H1 (cell line): Measurements from ENCODE around the gene ANKS1A. TPM values are rescaled to one million over a fixed set of nuclear protein-coding genes. Genes with fewer than 3 reads are reported as not detected.
A peak's percentile ranks its signal among the peaks of the same experiment; 100 is the strongest.

Experiments used
- CTCF ChIA-PET: fragments of 300-600 bp; sonication (Branson Sonifier 250); formaldehyde crosslinking; loops from one replicate; lab custom pipeline; 2021; ENCODE audit not compliant: partially characterized antibody; lab: Charles Lee
- POLR2A ChIA-PET: fragments of 300-600 bp; sonication (Branson Sonifier 250); formaldehyde crosslinking; loops from one replicate; lab custom pipeline; 2021; ENCODE audit warnings: inconsistent platforms; ENCODE audit not compliant: partially characterized antibody; lab: Charles Lee
- DNase-seq, 2 experiments: peaks; one replicate each; pipeline versions ENCODE4 v3.0.0 to v3.0.0-alpha.2; 2010 to 2022; ENCODE audit warnings: low spot score in 2 of 2, low read depth in 1 of 2, mixed read lengths in 1 of 2
- FAIRE-seq: peaks from 2 replicates; lab custom pipeline; 2011; peaks lifted over from hg19 to GRCh38; lab: Jason Lieb, UNC
- H2AFZ ChIP-seq: 2 replicates; pipeline ENCODE4 v1.8.1; 2012; ENCODE audit warnings: low read length, inconsistent platforms
- H2AK5ac ChIP-seq: 2 replicates; pipeline ENCODE4 v1.6.1; 2013; ENCODE audit warnings: low read depth, low read length
- H2BK120ac ChIP-seq: replicated peaks from 2 replicates; pipeline ENCODE3; 2013; ENCODE audit warnings: low read depth, low read length, inconsistent platforms
- H2BK12ac ChIP-seq: 2 replicates; pipeline ENCODE4 v1.6.1; 2013; ENCODE audit warnings: low read depth, low read length
- H2BK15ac ChIP-seq: 2 replicates; pipeline ENCODE4 v1.6.1; 2013; ENCODE audit warnings: low read length
- H2BK20ac ChIP-seq: 2 replicates; pipeline ENCODE4 v1.6.1; 2013; ENCODE audit warnings: low read length
- H2BK5ac ChIP-seq: 2 replicates; pipeline ENCODE4 v1.6.1; 2013; ENCODE audit warnings: low read depth, low read length
- H3K14ac ChIP-seq: 2 replicates; pipeline ENCODE4 v1.6.1; 2013; ENCODE audit warnings: inconsistent platforms; ENCODE audit not compliant: insufficient read length
- H3K18ac ChIP-seq: 2 replicates; pipeline ENCODE4 v1.6.1; 2013; ENCODE audit warnings: low read length; ENCODE audit errors: extremely low read depth
- H3K23ac ChIP-seq: 2 replicates; pipeline ENCODE4 v1.6.1; 2013; ENCODE audit warnings: inconsistent platforms; ENCODE audit not compliant: insufficient read length
- H3K23me2 ChIP-seq: 2 replicates; pipeline ENCODE4 v1.6.1; 2013; ENCODE audit warnings: low read depth, low read length
- H3K27ac ChIP-seq: 2 replicates; pipeline ENCODE4 v1.6.1; 2011; ENCODE audit warnings: low read depth, low read length, inconsistent platforms
- H3K27me3 ChIP-seq, 4 experiments: replicated peaks in 1 of 4; 1 replicate in 1 of 4; 2 replicates in 3 of 4; pipeline versions ENCODE4 v1.6.1 to v1.8.1; 2011 to 2013; ENCODE audit warnings: low read length in 3 of 4, mild to moderate bottlenecking in 3 of 4, inconsistent platforms in 2 of 4, mixed read lengths in 2 of 4, moderate library complexity in 1 of 4; ENCODE audit not compliant: control insufficient read depth in 3 of 4, insufficient read depth in 3 of 4; ENCODE audit errors: extremely low read depth in 1 of 4
- H3K36me3 ChIP-seq, 4 experiments: 2 replicates each; pipeline versions ENCODE4 v1.6.1 to v1.8.1; 2011 to 2013; ENCODE audit warnings: mild to moderate bottlenecking in 4 of 4, low read length in 3 of 4, moderate library complexity in 2 of 4, control low read depth in 1 of 4, inconsistent platforms in 1 of 4; ENCODE audit not compliant: insufficient read depth in 4 of 4, control insufficient read depth in 2 of 4
- H3K4ac ChIP-seq: replicated peaks from 2 replicates; pipeline ENCODE3; 2013; ENCODE audit warnings: low read length, low read depth, mixed read lengths, inconsistent platforms; ENCODE audit not compliant: insufficient read length
- H3K4me1 ChIP-seq, 4 experiments: replicated peaks in 1 of 4; 1 replicate in 1 of 4; 2 replicates in 3 of 4; pipeline versions ENCODE4 v1.6.1 to v1.8.1; 2011 to 2013; ENCODE audit warnings: low read length in 3 of 4, inconsistent platforms in 2 of 4, mixed read lengths in 1 of 4; ENCODE audit not compliant: insufficient read depth in 4 of 4, control insufficient read depth in 3 of 4
- H3K4me2 ChIP-seq, 2 experiments: 2 replicates each; pipeline versions ENCODE4 v1.6.1 to v1.8.1; 2011 to 2013; ENCODE audit warnings: low read depth in 2 of 2, low read length in 2 of 2, control low read depth in 1 of 2, inconsistent platforms in 1 of 2, mild to moderate bottlenecking in 1 of 2; ENCODE audit not compliant: insufficient read depth in 1 of 2
- H3K4me3 ChIP-seq, 4 experiments: fragments of 200-600, 300-600 bp in 1 of 4; sonication (generic), shearing (Covaris generic), sonication (Bioruptor Twin) in 1 of 4; 2 replicates each; pipeline versions ENCODE4 v1.5.1 to v1.8.1; 2011 to 2016; ENCODE audit warnings: low read length in 4 of 4, low read depth in 3 of 4, control low read depth in 2 of 4, inconsistent platforms in 2 of 4, mild to moderate bottlenecking in 2 of 4, mixed read lengths in 1 of 4, moderate library complexity in 1 of 4; ENCODE audit not compliant: insufficient read depth in 2 of 4; ENCODE audit errors: extremely low read depth in 1 of 4
- H3K56ac ChIP-seq: replicated peaks from 2 replicates; pipeline ENCODE3; 2013; ENCODE audit warnings: low read depth, mild to moderate bottlenecking, mixed read lengths, low read length, inconsistent platforms; ENCODE audit not compliant: insufficient read length
- H3K79me1 ChIP-seq: 2 replicates; pipeline ENCODE4 v1.6.1; 2013; ENCODE audit warnings: low read depth, low read length, control low read depth
- H3K79me2 ChIP-seq, 2 experiments: 2 replicates each; pipeline versions ENCODE4 v1.6.1 to v1.8.1; 2012 to 2013; ENCODE audit warnings: low read length in 2 of 2, mild to moderate bottlenecking in 2 of 2, inconsistent platforms in 1 of 2; ENCODE audit not compliant: insufficient read depth in 2 of 2, control insufficient read depth in 1 of 2
- H3K9ac ChIP-seq, 4 experiments: replicated peaks in 1 of 4; 1 replicate in 1 of 4; 2 replicates in 3 of 4; pipeline versions ENCODE4 v1.6.1 to v1.8.1; 2011 to 2013; ENCODE audit warnings: low read depth in 3 of 4, low read length in 3 of 4, control low read depth in 2 of 4, mild to moderate bottlenecking in 2 of 4, moderate library complexity in 2 of 4, inconsistent platforms in 1 of 4; ENCODE audit errors: extremely low read depth in 1 of 4
- H3K9me3 ChIP-seq, 2 experiments: 2 replicates each; pipeline versions ENCODE4 v1.6.1 to v1.8.1; 2012 to 2013; ENCODE audit warnings: mild to moderate bottlenecking in 2 of 2, moderate library complexity in 2 of 2, control low read depth in 1 of 2, inconsistent platforms in 1 of 2, low read depth in 1 of 2, low read length in 1 of 2, mixed read lengths in 1 of 2; ENCODE audit not compliant: insufficient read depth in 2 of 2
- H4K20me1 ChIP-seq, 2 experiments: replicated peaks in 1 of 2; 2 replicates each; pipeline versions ENCODE3 to v1.8.1; 2011 to 2013; ENCODE audit warnings: inconsistent platforms in 2 of 2, low read length in 2 of 2, mild to moderate bottlenecking in 1 of 2; ENCODE audit not compliant: insufficient read depth in 2 of 2, control insufficient read depth in 1 of 2
- H4K5ac ChIP-seq: 2 replicates; pipeline ENCODE4 v1.6.1; 2013; ENCODE audit warnings: low read length, low read depth, mixed read lengths, inconsistent platforms; ENCODE audit not compliant: insufficient read length
- H4K8ac ChIP-seq: 2 replicates; pipeline ENCODE4 v1.8.0; 2013; ENCODE audit warnings: mild to moderate bottlenecking, moderate library complexity, low read length, inconsistent platforms; ENCODE audit not compliant: insufficient read depth; ENCODE audit errors: extremely low read depth
- H4K91ac ChIP-seq: replicated peaks from 2 replicates; pipeline ENCODE3; 2013; ENCODE audit warnings: low read length, mixed read lengths, inconsistent platforms; ENCODE audit not compliant: insufficient read length
- ASH2L ChIP-seq: fragments of 200-600, 300-600 bp; sonication (generic); IDR thresholded peaks from one replicate; pipeline ENCODE4 v1.7.1; 2017; ENCODE audit warnings: low read length
- BACH1 ChIP-seq: IDR thresholded peaks from 2 replicates; pipeline ENCODE4 v1.6.1; 2012; ENCODE audit warnings: low read length, improper control_type of control experiment
- BCL11A ChIP-seq, 2 experiments: IDR thresholded peaks; one replicate each; pipeline ENCODE4 v1.6.1; 2011; ENCODE audit warnings: low read depth in 2 of 2, low read length in 2 of 2, mild to moderate bottlenecking in 2 of 2
- CBX8 ChIP-seq: fragments of 300-800, 300-1000 bp; sonication (generic); IDR thresholded peaks from 2 replicates; pipeline ENCODE4 v1.7.1; 2016; ENCODE audit warnings: low read depth, low read length, borderline replicate concordance
- CTCF ChIP-seq, 3 experiments: IDR thresholded peaks; 1 replicate in 2 of 3; 2 replicates in 1 of 3; pipeline versions ENCODE4 v1.5.1 to v1.6.1; 2011; ENCODE audit warnings: low read length in 3 of 3, mild to moderate bottlenecking in 3 of 3, inconsistent platforms in 2 of 3, low read depth in 1 of 3, moderate library complexity in 1 of 3; ENCODE audit not compliant: insufficient read depth in 1 of 3; ENCODE audit errors: control extremely low read depth in 1 of 3
- KDM1A ChIP-seq: fragments of 200-600, 300-600 bp; sonication (generic); IDR thresholded peaks from 2 replicates; pipeline ENCODE4 v1.7.1; 2016; ENCODE audit warnings: mild to moderate bottlenecking, low read length, borderline replicate concordance
- MAFK ChIP-seq: IDR thresholded peaks from 2 replicates; pipeline ENCODE4 v1.6.1; 2012; ENCODE audit warnings: low read depth, mild to moderate bottlenecking, improper control_type of control experiment, low read length
- RAD21 ChIP-seq, 2 experiments: IDR thresholded peaks in 1 of 2; conservative IDR thresholded peaks in 1 of 2; 2 replicates each; pipeline ENCODE4 v1.6.1; 2011; ENCODE audit warnings: low read depth in 2 of 2, low read length in 2 of 2, improper control_type of control experiment in 1 of 2, inconsistent platforms in 1 of 2, mild to moderate bottlenecking in 1 of 2, moderate library complexity in 1 of 2
- SP1 ChIP-seq: IDR thresholded peaks from 2 replicates; pipeline ENCODE4 v1.6.1; 2011; ENCODE audit warnings: low read depth, low read length
- SRF ChIP-seq: IDR thresholded peaks from 2 replicates; pipeline ENCODE4 v1.6.1; 2011; ENCODE audit warnings: mild to moderate bottlenecking, low read depth, low read length, moderate library complexity
- TBP ChIP-seq: IDR thresholded peaks from 2 replicates; pipeline ENCODE4 v1.6.1; 2011; ENCODE audit warnings: low read depth, low read length, improper control_type of control experiment
- WGBS, 2 experiments: shearing (Covaris generic) in 1 of 2; methylation state at CpG; one replicate each; pipeline versions ENCODE4 v1.1.6 to v1.1.7; 2013 to 2015; ENCODE audit warnings: low lambda C conversion rate in 2 of 2, mixed read lengths in 2 of 2, inconsistent platforms in 1 of 2, low coverage in 1 of 2, missing lambda C conversion rate in 1 of 2; ENCODE audit not compliant: insufficient replicate concordance in 2 of 2, insufficient coverage in 1 of 2, insufficient read length in 1 of 2; ENCODE audit errors: extremely low coverage in 1 of 2, missing lambda C conversion rate in 1 of 2; 5-methylcytosine and 5-hydroxymethylcytosine counted together
- polyA plus RNA-seq, 7 experiments: library from polyadenylated mRNA; depleted of rRNA in 3 of 7; stranded (reverse) in 5 of 7; unstranded in 2 of 7; fragments of >200 nt in 5 of 7; fragments of 200-250 nt in 2 of 7; gene quantifications; 1 replicate in 5 of 7; 2 replicates in 1 of 7; 4 replicates in 1 of 7; pipeline versions ENCODE4 v1.2.1 to v1.2.3, GENCODE V29; 2011 to 2013; ENCODE audit warnings: missing spikeins in 2 of 7, mixed read lengths in 2 of 7
- total RNA-seq: library from RNA; stranded (reverse); fragmentation: NEBNext Ultra II Directional; extraction: Animal tissue kit (Norgen Biotek cat#: 25700); gene quantifications from 2 replicates; pipeline ENCODE4 v1.2.1, GENCODE V29; 2021

The ANKS1A gene
- total and polyA plus RNA-seq, 2 of the 8 experiments (the other 6 are each of a cell fraction or from before 2014, with no cell fraction given) = 9.8 to 30.9 TPM

GRCh38 chr6:35019831-35020230 lies 130.8 kb downstream of the ANKS1A start:
- Histone ChIP-seq H3K9me3 (no peaks in the 10 kb centered on the region), H3K27ac (no peak overlapping the region), H3K18ac (peak overlapping the region; percentile 3; the same call in 1 of the 2 replicates), H4K20me1 (no peaks in the 10 kb centered on the region), H3K4me2 (no peak overlapping the region), H2BK12ac (no peak overlapping the region), H3K4me1 (peaks cover 2 to 23% (median 22%) of the 10 kb centered on the region in 4 experiments)
- TF ChIP-seq RAD21 (IDR thresholded peaks at IDR 0.05 in 1 of 2, conservative IDR thresholded peaks at IDR 0.05 in 1 of 2; ENCODE audit: low read depth in 2 of 2, low read length in 2 of 2) (no peak), BCL11A (IDR thresholded peaks at IDR 0.05; ENCODE audit: low read depth in 2 of 2, low read length in 2 of 2) (no peak), CTCF (IDR thresholded peaks at IDR 0.05; ENCODE audit: control extremely low read depth in 1 of 3, insufficient read depth in 1 of 3, low read depth in 1 of 3, low read length in 3 of 3) (no peak), TBP (no peak), ASH2L (no peak), BACH1 (no peak), SRF (no peak), KDM1A (no peak), MAFK (no peak), CBX8 (no peak), SP1 (no peak)
- TF ChIP-seq, all 59 proteins: peak for 0
- Histone ChIP-seq H3K4me3 (no peak overlapping the region), H2AK5ac (no peak overlapping the region), H3K56ac (no peak overlapping the region), H2BK5ac (no peak overlapping the region; the same call in 1 of the 2 replicates), H4K8ac (no peak overlapping the region), H3K79me1 (no peaks in the 10 kb centered on the region; the same call in 1 of the 2 replicates), H3K4ac (no peak overlapping the region), H3K14ac (no peak overlapping the region), H4K5ac (no peak overlapping the region), H3K79me2 (no peaks in the 10 kb centered on the region), H4K91ac (no peak overlapping the region), H3K36me3 (peaks cover 0 to 10% (median 6%) of the 10 kb centered on the region in 4 experiments; a peak in 4 of 8 replicates), H2BK120ac (no peak overlapping the region), H2BK20ac (peak overlapping the region; percentile 72; the same call in 1 of the 2 replicates), H3K23me2 (no peaks in the 10 kb centered on the region), H3K9ac (no peak overlapping the region), H3K23ac (no peak overlapping the region), H2AFZ (no peak overlapping the region), H3K27me3 (no peaks in the 10 kb centered on the region), H2BK15ac (no peak overlapping the region)
- ChIA-PET POLR2A (no interaction called here), CTCF (interaction anchor here (0.6 to 2.6 kb wide), 6 partner anchors 7 to 554 kb away, joined by 3 to 11 read pairs (median 4); partner anchors contain the start of gene PACSIN1)
- 82% methylated on average over 4 of the region's 4 CpGs; no CpG with 5 or more reads in 1 of the 2 experiments for WGBS, 2 experiments
- DNase-seq = no peak
- no peak for FAIRE-seq
